Neural crest cell (in vitro differentiated cells): ENCODE data around the gene PRSS50. TPM values are rescaled to one million over a fixed set of nuclear protein-coding genes. Genes with fewer than 3 reads are reported as not detected.

Experiments
- DNase-seq: peaks from one replicate; pipeline ENCODE4 v3.0.0; 2021; ENCODE audit warnings: low read depth, mixed read lengths, low spot score
- H3K27ac Mint-ChIP-seq: one replicate; pipeline ENCODE4 v1.8.0; 2021; ENCODE audit warnings: mild to moderate bottlenecking, mixed read lengths; ENCODE audit not compliant: unreplicated experiment
- H3K27me3 Mint-ChIP-seq: 2 replicates; pipeline ENCODE4 v1.8.0; 2021; ENCODE audit warnings: low read depth, mild to moderate bottlenecking, mixed read lengths
- H3K36me3 Mint-ChIP-seq: 2 replicates; pipeline ENCODE4 v1.8.0; 2021; ENCODE audit warnings: low read depth, mild to moderate bottlenecking, mixed read lengths
- H3K4me1 Mint-ChIP-seq: 2 replicates; pipeline ENCODE4 v1.8.0; 2021; ENCODE audit warnings: mixed read lengths
- H3K4me3 Mint-ChIP-seq: one replicate; pipeline ENCODE4 v1.8.0; 2021; ENCODE audit warnings: mild to moderate bottlenecking, mixed read lengths
- H3K9me3 Mint-ChIP-seq: 2 replicates; pipeline ENCODE4 v1.8.0; 2021; ENCODE audit warnings: mixed read lengths
- CTCF ChIP-seq: fragments of 200-600 bp; sonication (generic); conservative IDR thresholded peaks from 2 replicates; pipeline ENCODE4 v1.5.0; 2021; ENCODE audit warnings: antibody characterized with exemption, mild to moderate bottlenecking
- total RNA-seq: library from RNA; stranded (reverse); gene quantifications from 2 replicates; pipeline ENCODE4 v1.2.1, GENCODE V29; 2021

The PRSS50 gene
- total RNA-seq, 1 donor from 2014 or later: 0.35 TPM

- Mint-ChIP-seq H3K9me3 (no peaks in the 10 kb centered on the region), H3K4me3 (no peak overlapping the region), H3K27me3 (peaks cover 17% of the 10 kb centered on the region), H3K4me1 (peaks cover 15% of the 10 kb centered on the region), H3K36me3 (no peaks in the 10 kb centered on the region), H3K27ac (no peak overlapping the region)
- no peak for TF ChIP-seq CTCF
- DNase-seq: no peak
Measured at GRCh38 chr3:46695962-46696894, 21.4 kb downstream of the PRSS50 start.

- Mint-ChIP-seq H3K9me3 (no peaks in the 10 kb centered on the region), H3K27ac (no peak overlapping the region), H3K4me1 (peaks cover 12% of the 10 kb centered on the region), H3K36me3 (no peaks in the 10 kb centered on the region), H3K4me3 (peak overlapping the region; percentile 74), H3K27me3 (peaks cover 18% of the 10 kb centered on the region)
- DNase-seq: peak; percentile 27
- peak; percentile 51 for TF ChIP-seq CTCF
Measured at GRCh38 chr3:46695177-46695961, 22.3 kb downstream of the PRSS50 start.

GRCh38 chr3:46694520-46694919 is 23.1 kb downstream of the PRSS50 start:
- H3K4me3 Mint-ChIP-seq: no peak overlapping the region

GRCh38 chr3:46693892-46694226 is 23.8 kb downstream of the PRSS50 start:
- no peak for TF ChIP-seq CTCF
- H3K4me3 Mint-ChIP-seq: no peak overlapping the region
- H3K27me3 Mint-ChIP-seq: peaks cover 22% of the 10 kb centered on the region
- DNase-seq: no peak
- H3K27ac Mint-ChIP-seq: no peak overlapping the region
- no peaks in the 10 kb centered on the region for H3K9me3 Mint-ChIP-seq
- peaks cover 5% of the 10 kb centered on the region for H3K4me1 Mint-ChIP-seq
- no peaks in the 10 kb centered on the region for H3K36me3 Mint-ChIP-seq

More at GRCh38 chr3:46694520-46694919, 23.1 kb downstream of the PRSS50 start:
- Mint-ChIP-seq H3K9me3 (no peaks in the 10 kb centered on the region), H3K27ac (no peak overlapping the region), H3K27me3 (peaks cover 22% of the 10 kb centered on the region), H3K36me3 (no peaks in the 10 kb centered on the region), H3K4me1 (peaks cover 8% of the 10 kb centered on the region)
- DNase-seq: no peak
- no peak for TF ChIP-seq CTCF

GRCh38 chr3:46693038-46693891 is 24.4 kb downstream of the PRSS50 start, which contains the start of gene ALS2CL:
Gene ALS2CL, minus strand, starts transcription at chr3:46693679. Its CDS starts 4,239 bp downstream, at chr3:46689440.
- Mint-ChIP-seq H3K4me1 (peaks cover 5% of the 10 kb centered on the region), H3K36me3 (no peaks in the 10 kb centered on the region), H3K27me3 (peaks cover 22% of the 10 kb centered on the region), H3K4me3 (peak within 1 kb of the TSS; percentile 78), H3K9me3 (no peaks in the 10 kb centered on the region), H3K27ac (no peak within 1 kb of the TSS)
- DNase-seq: peak; percentile 31
- no peak for TF ChIP-seq CTCF
